ENCODE data around the gene NPPB.

NPPB gene

GRCh38 chr1:11880911-11881748 lies 22.4 kb upstream of the NPPB start:
- FAIRE-seq: no peak

- FAIRE-seq: no peak
Measured at GRCh38 chr1:11880181-11880575, 21.4 kb upstream of the NPPB start.

- no peak for FAIRE-seq
Measured at GRCh38 chr1:11879311-11880180, 20.8 kb upstream of the NPPB start.

GRCh38 chr1:11878891-11879190 lies 20.1 kb upstream of the NPPB start:
- no peak for FAIRE-seq

- FAIRE-seq: no peak
Measured at GRCh38 chr1:11878081-11878890, 19.5 kb upstream of the NPPB start.

GRCh38 chr1:11877074-11877473 lies 18.3 kb upstream of the NPPB start:
- FAIRE-seq: no peak

- no peak for FAIRE-seq
Measured at GRCh38 chr1:11875094-11875493, 16.3 kb upstream of the NPPB start.

- no peak for FAIRE-seq
Measured at GRCh38 chr1:11874624-11875023, 15.9 kb upstream of the NPPB start.

GRCh38 chr1:11874258-11874562 lies 15.5 kb upstream of the NPPB start:
- FAIRE-seq: no peak

- no peak for FAIRE-seq
Measured at GRCh38 chr1:11873395-11874257, 14.9 kb upstream of the NPPB start.

- no peak for FAIRE-seq
Measured at GRCh38 chr1:11872545-11872944, 13.8 kb upstream of the NPPB start.

- FAIRE-seq: no peak
Measured at GRCh38 chr1:11869650-11870207, 11.0 kb upstream of the NPPB start.

GRCh38 chr1:11869104-11869503 lies 10.4 kb upstream of the NPPB start:
- FAIRE-seq: no peak

GRCh38 chr1:11868331-11868980 lies 9.7 kb upstream of the NPPB start:
- FAIRE-seq: no peak

GRCh38 chr1:11862890-11863289 lies 4.1 kb upstream of the NPPB start:
- no peak for FAIRE-seq

GRCh38 chr1:11860587-11860986 lies 1.8 kb upstream of the NPPB start:
- no peak for FAIRE-seq

GRCh38 chr1:11860083-11860482 lies 1.3 kb upstream of the NPPB start:
- no peak for FAIRE-seq

- FAIRE-seq: no peak
Measured at GRCh38 chr1:11858968-11859871, 475 bp upstream of the NPPB start.

- no peak for FAIRE-seq
Measured at GRCh38 chr1:11858158-11858557, 587 bp downstream of the NPPB start.

- FAIRE-seq: no peak
Measured at GRCh38 chr1:11857164-11857851, 1.4 kb downstream of the NPPB start.
